GM15510 (cell line): Measurements from ENCODE around the gene TTI1.

Experiments used
- POLR2A ChIP-seq: IDR thresholded peaks from 3 replicates; pipeline ENCODE4 v1.6.1; 2011; ENCODE audit warnings: borderline replicate concordance; ENCODE audit not compliant: insufficient read length; ENCODE audit errors: extremely low read depth

Gene TTI1

DNA sequence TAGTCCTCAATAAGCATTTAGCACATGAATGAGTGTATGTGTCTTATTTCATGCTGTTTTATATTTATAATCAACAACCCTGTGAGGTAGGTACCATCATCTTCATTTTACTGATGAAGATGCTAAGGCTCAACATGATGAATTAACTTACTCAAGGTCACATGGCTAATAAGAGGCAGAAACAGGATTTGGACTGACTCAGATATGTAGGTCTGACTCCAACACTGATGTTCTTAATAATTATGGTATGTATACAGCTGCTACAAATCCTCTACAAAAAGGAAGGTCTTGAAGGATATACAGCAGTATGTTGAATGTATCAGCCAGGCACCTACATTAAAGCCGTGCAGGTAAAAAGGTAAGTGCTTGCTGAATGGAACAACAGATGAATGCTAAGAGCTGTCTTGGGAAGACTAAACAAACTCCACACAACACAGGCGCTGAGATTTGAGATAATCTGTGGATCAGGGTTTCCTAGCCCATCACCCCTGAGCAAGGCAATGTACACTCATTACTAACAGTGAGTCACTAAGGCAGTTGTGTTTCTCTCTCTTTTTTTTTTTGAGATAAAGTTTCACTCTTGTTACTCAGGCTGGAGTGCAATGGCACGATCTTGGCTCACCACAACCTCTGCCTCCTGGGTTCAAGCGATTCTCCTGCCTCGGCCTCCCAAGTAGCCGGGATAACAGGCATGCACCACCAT is 31.9 kb downstream of the TTI1 start:
- TF ChIP-seq POLR2A: no peak

DNA sequence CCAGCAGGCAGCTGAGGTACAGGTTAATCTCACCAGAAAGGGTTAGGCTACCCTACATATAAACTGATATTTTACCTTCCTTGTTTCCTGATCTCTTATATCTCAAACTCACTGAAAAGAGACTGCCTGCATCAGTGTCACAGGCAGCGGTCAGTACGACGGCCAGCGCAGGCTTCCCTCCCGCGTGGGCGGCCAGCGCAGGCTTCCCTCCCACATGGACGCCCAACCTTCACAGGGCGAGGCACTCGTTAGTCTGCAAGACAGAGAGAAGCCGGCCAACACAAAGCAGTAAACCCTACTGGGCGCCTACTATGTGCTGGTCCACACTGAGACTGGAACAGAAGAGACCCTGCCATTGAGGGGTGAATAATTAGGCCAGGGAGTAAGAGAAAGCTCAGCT is 33.0 kb downstream of the TTI1 start:
- TF ChIP-seq POLR2A: no peak

DNA sequence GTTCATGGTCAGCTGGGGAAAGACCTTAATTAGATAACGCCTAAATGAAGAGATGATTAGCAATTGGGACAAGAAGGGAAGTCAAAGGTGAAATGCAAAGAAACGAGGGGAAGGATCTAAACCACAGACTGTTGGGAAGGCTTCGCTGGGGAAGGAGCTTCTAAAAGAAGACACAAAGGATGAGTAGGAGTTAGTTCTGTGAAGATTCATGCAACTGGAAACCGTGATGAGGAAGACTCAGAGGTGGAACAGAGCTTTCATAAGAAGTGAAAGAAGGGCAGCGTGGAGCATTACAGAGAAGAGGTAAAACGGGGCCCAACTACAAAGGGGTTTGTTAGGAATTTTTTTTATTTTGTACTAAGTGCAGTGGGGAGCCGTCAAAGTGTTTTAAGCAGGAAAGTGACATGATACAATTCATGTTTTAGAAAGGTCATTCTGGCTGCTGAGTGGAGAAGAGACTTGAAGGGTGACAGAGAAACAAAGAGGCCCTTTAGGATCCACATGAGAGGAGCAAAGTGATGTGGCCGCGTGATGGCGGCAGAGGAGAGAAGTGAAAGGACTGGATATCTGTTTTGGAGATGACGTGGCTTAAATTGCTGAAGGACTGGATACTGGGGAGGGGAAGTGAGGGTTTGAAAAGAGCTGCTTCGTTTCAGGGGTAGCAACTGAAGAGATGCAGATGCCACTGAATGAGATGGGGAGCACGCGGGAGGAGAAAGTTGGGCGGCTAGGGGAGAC is 33.6 kb downstream of the TTI1 start:
- TF ChIP-seq POLR2A: no peak

DNA sequence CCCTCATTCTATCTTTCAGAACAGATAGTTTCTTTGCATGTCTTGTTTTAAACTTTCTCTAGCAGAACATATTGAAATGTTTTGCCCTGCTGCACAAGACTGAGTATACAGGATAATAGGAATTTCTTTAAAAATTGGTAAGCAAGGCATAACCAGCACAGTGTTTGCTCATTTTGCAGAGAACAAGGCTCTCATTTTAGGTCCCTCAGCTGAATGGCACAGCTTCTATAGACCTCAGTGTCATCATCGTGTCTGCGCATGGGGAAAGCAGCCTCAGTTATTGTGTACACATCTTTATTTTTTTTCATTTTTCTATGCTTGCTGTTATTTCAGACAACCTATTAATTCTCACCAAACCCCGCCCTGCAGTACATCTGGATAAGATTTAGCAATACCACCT is 35.7 kb downstream of the TTI1 start:
- TF ChIP-seq POLR2A: no peak

DNA sequence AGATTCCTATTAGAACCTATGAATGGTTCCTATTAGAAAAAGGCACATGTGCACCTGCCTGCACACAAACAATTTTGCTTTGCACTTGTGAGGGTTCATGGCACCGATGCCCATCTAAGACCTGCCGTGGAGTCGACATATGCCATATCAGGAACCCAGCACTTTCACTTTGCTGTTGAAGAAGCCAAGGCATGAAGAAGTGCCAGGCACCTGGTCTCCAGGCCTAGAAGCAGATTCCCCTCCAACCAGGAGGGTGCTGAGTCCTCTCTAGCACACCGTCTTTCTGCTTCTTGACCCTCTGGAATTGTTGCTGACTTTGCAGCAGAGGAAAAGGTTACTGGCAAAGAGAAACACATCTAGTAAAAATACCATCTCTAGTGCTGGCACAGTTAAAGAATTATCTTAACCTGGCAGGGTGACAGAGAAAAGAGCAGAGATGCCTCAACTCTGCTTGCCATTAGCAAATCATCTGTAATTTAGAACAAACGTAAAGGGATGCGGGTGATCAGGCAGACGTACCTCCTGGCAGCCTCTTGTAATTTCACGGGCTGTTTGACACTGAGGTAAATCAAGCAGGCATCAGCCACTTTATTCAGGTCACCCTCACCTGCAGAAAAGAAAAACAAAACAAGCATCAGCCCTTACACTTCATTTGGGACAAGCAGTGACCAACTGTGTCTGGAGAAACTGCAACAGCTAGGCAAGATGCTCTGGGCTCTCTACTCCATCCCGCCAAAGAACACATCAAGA is 37.2 kb downstream of the TTI1 start:
- TF ChIP-seq POLR2A: no peak

DNA sequence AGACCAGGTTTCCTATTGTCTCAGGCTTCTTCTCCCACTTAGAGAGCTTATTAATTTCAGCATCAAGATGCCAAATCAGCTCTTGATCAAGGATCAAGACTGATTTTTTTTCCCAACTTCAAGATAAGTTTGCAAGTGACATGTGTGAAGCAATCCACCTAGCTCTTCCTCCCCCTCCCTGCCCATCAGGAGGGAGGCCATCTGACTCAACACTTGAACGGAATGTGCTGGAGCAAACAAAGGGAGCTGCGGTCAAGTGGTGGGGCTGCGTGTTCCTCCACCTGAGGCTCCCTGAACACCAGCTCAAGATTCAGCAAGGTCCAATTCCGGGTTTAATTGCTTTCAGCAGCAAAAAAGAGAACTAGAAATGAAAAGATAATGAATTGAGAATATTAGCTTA is 38.7 kb downstream of the TTI1 start:
- TF ChIP-seq POLR2A: no peak

DNA sequence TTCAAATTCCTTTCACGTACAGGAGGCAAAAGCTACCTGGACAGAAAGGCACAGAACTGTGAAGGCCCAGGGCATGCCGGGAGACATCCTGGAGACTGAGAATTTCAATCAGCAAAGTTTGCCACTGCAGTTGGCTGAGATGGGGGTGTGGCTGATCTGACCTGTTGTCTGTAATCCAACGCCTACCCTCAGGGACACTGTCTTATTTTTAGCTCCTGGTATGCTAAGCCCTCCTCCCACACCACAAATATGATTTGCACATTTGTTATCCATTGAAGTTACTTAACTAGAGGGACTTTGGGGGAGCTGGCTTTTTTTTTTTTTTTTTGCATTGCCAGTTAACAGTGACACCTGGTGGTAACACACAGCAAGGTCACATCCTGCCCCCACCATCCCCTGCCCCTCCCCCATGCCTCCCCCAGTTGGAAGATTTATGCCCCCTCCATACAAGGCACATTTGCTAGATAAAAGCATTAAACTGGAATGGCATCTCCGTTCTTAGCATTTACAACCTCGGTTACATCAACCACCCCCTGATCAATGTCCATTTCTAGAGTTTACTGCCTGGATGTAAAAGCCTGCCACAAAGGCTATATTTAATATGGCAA is 40.4 kb downstream of the TTI1 start:
- TF ChIP-seq POLR2A: no peak

DNA sequence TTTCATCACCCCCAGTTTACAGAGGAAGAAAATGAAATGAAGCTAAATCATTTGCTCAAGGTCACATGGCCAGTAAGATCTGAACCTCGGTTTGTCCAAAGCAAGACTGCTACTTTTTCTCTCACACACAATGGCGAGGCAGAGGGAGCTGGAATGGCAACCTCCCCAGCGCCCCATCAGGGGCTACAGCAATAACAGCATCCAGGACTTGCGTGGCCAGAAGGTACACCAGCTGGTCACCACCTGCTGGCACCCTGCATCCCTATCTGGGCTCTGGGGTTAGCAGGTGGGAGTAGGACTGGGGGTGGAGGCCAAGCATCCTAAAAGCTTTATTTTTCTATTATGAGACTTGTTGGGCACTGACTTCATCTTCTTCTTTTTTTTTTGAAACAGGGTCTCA is 41.3 kb downstream of the TTI1 start:
- TF ChIP-seq POLR2A: no peak

DNA sequence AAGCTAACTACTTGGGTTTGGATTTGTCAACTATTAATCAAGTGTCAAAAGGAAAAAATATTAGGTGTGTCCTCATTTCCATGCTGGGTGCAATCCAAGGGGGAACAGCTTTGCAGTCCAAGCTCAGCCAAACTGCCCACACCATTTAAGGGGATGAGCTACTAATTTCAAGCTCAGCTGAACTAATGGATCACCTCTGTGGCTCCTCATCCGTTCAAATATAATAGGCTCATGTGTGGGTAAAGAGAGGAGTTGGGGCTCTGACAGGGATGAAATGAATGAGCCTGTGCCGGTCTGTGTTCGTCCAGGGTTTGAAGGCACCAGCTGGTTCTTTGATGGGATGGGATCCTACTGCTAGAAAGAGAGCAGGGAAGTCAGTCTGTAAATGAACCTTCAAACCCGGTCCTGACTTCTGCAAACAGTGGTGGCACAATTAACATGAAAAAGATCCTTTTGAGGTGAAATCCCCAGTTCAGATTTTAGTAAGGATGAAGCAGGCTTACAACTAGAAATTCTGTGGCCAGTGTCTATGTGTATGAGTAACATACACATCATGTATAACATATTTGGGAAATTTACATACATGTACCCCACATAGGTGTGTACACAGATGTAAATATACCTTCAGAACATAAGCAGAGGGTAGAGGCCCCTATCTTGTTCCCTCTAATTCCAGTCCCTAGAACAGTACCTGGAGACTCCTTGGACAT is 41.9 kb downstream of the TTI1 start:
- TF ChIP-seq POLR2A: no peak

DNA sequence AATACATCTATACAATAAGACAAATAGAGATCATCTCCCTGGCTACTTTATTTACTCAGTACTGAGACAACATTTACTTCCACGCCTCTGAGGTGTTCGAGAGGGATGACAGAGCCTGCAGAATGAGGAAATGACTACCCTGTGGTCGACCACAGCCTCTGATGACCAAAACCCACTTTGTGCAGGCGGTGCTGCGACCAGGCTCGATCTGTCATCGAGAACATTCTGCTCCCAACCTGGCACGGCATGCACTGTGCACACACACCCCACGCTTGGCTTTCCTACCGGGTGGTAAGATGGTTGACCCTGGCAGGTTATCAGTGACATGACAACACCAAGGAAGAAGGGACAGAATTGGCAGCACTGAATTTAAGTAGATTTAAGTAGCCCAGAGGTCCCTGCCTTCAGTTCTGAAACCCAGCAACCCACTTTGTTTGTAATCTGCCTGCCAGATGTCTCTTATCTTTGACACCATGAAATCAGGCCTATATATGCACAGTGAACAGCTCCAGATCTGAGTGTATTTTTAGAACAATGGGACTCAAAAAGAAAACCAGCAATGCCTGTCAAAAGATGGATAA is 42.6 kb downstream of the TTI1 start:
- TF ChIP-seq POLR2A: no peak

DNA sequence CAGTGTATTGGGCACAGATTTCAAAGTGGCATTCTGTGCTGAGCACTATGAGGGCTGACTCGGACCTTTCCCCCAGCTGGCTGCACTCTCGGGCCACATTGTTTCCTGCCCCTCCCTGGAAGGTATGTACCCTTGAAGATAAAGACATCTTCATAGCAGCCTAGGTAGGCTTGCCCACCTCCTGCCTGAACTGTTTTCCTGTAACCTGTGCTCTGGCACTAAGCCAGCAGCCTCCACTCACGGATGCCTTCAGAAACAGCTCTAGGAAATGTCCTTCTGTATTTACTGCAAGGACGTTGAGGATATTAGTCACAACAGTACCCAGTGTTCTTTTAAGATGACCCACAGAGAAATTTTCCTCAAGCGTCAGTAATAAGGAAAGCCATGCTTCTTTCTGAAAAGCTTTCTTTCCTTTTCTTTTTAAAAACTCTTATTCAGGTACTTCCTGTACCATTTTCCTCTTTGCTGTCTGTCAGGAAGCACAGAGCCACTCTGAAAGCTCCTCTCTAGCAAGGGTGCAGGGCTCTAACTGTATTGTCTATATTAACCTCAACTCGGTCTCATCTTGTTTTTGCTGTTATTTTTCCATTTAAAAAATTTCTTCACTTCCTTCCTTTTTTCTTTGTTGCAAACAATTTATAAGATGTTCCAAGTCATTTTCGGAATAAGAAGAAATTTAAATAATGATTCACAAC is 43.5 kb downstream of the TTI1 start:
- no peak for TF ChIP-seq POLR2A

DNA sequence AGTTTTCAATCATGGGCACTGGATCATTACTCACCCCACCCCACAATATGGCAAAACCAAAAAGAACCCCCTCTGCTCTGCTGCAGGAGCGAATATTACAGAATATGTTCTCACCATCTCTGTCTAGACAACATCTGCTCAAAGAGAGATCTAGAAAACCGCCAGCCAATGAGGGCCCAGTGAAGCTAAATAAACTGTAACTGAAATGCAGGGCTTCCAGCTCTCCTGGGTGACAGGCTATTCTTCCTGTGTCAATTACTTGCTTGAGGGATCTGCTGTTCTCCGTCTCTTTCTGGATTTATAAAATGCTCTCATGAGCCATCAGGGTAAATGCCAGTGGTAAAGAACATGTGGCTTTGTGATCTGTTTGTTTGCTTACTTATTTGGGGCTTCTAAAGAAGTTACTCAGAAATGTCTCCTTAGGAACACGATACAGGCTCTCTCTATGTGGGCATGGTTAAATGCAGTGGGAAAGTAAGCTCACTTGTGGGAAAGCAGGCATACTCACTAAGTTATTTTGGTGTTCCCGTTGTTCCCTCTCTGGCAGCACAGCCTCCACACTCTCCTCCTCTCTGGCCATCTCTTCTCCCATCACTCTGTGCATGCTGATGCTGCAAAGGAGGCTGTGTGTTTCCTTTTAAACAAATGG is 44.8 kb downstream of the TTI1 start:
- no peak for TF ChIP-seq POLR2A

DNA sequence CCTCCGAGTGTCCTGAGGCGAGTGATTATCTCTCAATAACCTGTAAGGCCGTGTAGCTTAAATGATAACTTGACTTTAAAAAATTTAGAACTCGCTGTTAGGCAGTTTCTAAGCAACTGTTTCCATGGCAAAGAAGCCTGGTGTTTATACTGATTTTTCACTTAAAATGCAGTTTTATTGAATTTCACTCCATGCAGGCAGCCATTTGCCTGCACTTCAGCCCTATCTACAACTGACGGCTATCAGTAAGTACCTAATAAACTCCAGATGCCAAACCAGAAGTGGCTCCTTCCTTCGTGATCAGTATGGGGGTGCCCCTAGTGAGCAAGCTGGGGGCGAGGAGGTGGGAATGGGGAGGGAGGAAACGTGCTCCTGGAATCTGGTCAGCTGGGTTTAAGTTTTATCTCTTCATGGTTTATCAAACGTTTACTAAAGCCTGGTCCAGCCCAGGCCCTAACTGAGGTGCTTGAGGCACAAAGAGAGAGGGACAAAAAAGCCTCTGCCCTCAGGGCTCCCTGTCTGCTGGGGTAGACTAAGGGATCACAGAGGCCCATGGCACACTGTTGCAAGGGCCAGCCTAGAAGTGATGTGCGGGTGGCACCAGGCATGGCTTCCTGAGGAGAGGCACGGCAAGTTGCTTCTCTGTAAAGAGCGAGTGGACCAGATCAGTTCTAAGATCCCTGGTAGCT is 45.5 kb downstream of the TTI1 start:
- no peak for TF ChIP-seq POLR2A

DNA sequence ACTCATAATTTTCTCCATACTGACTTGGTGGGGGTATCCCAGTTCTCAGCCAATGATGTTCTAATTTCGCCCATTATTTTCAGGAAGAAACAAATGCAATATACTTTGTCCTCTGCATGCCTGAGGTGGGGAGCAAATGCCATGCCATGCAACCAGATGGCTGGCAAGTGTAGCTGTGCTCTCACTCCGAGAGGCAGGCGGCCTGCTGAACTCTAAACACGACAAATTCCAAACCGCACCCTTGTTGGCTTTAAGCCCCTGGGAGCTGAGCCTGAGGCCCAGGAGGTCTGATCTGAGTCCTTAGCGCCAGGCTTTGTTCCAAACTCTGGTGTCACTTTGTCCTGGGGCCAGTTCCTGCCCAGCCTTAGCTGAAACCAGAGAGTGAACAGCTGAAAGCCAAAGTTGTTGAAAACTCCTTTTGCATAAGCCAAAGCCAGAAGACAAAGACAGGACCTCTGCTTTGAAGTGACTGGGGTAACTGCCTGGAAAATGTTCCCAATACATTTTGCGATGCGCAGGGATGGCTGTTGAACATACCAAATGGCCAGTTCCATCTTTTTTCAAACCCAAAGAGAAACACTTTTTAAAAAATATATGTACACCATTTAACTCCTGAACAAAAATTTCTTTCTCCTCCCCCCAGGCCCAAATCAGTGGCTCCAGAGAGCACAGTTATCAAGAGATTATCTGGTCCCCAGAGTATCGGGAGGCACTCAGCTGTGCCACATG is 46.2 kb downstream of the TTI1 start:
- no peak for TF ChIP-seq POLR2A
